ENCODE data around the gene FBLN5.

DNA sequence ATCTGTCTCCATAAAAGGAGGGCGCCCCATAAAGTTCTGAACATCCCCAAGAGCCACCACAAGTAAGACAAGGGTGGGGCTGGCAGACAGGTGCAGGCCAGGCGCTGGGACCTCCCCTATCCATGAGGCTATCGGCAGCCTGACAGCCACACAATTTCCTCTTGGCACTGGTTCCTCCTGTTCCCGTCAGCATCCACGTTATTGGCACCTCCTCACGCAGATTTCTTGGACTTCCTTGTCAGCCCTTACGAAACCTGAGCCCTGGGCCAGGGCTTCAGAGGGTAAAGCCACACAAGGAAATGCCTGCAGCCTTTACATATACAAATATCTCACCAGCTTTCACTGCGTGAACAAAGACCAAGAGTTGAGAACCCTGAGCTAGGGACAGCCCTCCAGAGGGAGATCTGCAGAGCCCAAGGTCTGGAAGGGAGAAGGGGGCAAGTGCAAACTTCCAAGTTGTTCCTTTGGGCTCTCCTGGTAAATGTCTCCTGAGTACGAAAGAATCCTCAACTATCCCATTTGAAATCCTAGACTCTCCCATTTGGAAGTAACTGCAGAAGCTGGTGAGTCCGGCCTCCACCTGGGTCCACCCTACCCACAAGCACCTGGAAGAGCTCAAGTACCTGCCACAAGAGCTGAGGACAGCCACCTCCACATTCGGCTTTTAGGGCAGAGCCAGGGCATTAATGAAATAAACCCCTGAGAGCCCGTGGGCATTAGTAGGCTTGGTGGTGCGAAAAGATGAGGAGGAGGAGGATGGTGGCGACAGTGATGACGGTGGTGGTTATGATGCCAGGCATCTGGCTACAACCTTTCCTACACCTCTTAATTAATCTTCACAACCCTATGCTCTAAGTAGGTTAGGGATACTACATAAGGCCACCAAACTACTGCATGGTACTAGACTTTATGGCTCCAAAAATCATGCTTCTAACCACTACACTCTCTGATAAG lies 74.7 kb downstream of the FBLN5 start:
- no peak for TF ChIP-seq EZH2 (optimal IDR thresholded peaks at IDR 0.05; ENCODE audit: low read depth, low read length)
- TF ChIP-seq, protein P1, sequence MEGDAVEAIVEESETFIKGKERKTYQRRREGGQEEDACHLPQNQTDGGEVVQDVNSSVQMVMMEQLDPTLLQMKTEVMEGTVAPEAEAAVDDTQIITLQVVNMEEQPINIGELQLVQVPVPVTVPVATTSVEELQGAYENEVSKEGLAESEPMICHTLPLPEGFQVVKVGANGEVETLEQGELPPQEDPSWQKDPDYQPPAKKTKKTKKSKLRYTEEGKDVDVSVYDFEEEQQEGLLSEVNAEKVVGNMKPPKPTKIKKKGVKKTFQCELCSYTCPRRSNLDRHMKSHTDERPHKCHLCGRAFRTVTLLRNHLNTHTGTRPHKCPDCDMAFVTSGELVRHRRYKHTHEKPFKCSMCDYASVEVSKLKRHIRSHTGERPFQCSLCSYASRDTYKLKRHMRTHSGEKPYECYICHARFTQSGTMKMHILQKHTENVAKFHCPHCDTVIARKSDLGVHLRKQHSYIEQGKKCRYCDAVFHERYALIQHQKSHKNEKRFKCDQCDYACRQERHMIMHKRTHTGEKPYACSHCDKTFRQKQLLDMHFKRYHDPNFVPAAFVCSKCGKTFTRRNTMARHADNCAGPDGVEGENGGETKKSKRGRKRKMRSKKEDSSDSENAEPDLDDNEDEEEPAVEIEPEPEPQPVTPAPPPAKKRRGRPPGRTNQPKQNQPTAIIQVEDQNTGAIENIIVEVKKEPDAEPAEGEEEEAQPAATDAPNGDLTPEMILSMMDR (IDR thresholded peaks at IDR 0.05; ENCODE audit: low read length), result no peak

Measured in MM.1S (cell line).